ENCODE measurements around the gene RGS10. TPM values are rescaled to one million over a fixed set of nuclear protein-coding genes. Genes with fewer than 3 reads are reported as not detected.

Gene RGS10
- total RNA-seq, 1 experiment from 2014 or later, result 10.8 TPM

DNA sequence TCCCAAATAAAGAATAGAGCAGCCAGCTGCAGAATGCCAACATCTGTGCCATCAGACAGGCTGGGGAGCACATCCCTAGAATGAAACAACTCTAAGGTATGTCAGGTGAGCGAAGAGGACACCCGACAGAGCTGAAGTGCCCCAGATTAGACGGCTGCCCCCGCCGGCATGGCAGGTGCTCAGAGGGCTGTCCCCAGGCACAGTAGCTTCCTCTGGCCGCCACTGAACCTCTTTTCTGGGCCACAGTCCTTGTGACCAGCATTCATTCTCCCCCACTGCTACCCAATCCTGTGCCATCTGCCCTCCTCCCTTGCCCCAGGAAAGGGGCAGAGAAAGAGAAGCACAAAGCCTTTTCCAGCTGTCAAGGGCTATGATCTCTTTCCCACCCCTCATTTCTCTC lies 41.7 kb downstream of the RGS10 start:
- TF ChIP-seq, protein P1, sequence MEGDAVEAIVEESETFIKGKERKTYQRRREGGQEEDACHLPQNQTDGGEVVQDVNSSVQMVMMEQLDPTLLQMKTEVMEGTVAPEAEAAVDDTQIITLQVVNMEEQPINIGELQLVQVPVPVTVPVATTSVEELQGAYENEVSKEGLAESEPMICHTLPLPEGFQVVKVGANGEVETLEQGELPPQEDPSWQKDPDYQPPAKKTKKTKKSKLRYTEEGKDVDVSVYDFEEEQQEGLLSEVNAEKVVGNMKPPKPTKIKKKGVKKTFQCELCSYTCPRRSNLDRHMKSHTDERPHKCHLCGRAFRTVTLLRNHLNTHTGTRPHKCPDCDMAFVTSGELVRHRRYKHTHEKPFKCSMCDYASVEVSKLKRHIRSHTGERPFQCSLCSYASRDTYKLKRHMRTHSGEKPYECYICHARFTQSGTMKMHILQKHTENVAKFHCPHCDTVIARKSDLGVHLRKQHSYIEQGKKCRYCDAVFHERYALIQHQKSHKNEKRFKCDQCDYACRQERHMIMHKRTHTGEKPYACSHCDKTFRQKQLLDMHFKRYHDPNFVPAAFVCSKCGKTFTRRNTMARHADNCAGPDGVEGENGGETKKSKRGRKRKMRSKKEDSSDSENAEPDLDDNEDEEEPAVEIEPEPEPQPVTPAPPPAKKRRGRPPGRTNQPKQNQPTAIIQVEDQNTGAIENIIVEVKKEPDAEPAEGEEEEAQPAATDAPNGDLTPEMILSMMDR (IDR thresholded peaks at IDR 0.05; ENCODE audit: unreplicated experiment), result no peak
- no peak for DNase-seq
- Mint-ChIP-seq H3K36me3 (ENCODE audit: insufficient read depth, unreplicated experiment) (no peaks in the 10 kb centered on the region), H3K27me3 (ENCODE audit: unreplicated experiment) (no peaks in the 10 kb centered on the region), H3K4me3 (ENCODE audit: low read depth, unreplicated experiment) (no peak overlapping the region), H3K4me1 (ENCODE audit: low read depth, unreplicated experiment) (no peaks in the 10 kb centered on the region), H3K9me3 (ENCODE audit: low read depth, unreplicated experiment) (no peaks in the 10 kb centered on the region), H3K27ac (ENCODE audit: unreplicated experiment) (no peak overlapping the region)
- BruUV-seq (replicated peaks), result no TSS peak
- CTCF ChIA-PET, result no interaction called here
- intact Hi-C loops (cut with micrococcal nuclease; ENCODE audit: unreplicated experiment), result no loop called here

DNA sequence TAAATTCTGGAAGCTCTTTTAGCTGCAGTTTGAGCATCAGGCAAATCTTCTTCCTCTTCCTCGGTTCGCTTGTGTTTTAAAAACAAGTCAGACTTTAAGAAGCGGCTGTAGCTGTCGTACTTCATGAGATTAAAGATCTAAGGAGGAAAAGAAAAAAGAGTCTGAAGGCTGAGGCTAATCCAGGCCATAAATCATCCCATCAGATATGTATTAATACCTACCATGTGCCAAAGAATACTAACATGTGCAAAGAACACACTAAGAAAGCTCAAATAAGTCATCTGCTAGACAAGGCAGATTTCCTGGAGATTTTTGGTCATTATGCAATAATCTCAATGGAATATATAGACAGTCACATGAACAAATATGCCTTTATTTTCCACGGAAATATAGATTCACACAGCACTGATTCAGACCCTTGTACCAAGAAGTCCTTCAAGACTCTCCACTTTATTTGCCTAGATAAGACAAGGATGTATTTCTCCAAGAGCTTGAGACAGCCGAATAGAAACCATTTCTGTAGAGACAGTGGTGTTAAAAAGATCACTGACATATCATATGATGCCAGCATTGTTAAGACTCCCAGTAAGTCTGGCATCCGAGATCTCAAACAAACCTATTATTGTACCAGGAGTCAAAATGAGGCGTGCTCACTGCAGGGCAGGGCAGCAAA lies 42.3 kb downstream of the RGS10 start:
- Mint-ChIP-seq H3K9me3 (ENCODE audit: low read depth, unreplicated experiment) (no peaks in the 10 kb centered on the region), H3K27me3 (ENCODE audit: unreplicated experiment) (no peaks in the 10 kb centered on the region), H3K4me3 (ENCODE audit: low read depth, unreplicated experiment) (no peak overlapping the region), H3K36me3 (ENCODE audit: insufficient read depth, unreplicated experiment) (no peaks in the 10 kb centered on the region), H3K27ac (ENCODE audit: unreplicated experiment) (no peak overlapping the region), H3K4me1 (ENCODE audit: low read depth, unreplicated experiment) (no peaks in the 10 kb centered on the region)
- CTCF ChIA-PET, result no interaction called here
- no peak for DNase-seq
- BruUV-seq (replicated peaks), result no TSS peak
- TF ChIP-seq, protein P1 (IDR thresholded peaks at IDR 0.05; ENCODE audit: unreplicated experiment), result no peak
- intact Hi-C loops (cut with micrococcal nuclease; ENCODE audit: unreplicated experiment), result no loop called here

DNA sequence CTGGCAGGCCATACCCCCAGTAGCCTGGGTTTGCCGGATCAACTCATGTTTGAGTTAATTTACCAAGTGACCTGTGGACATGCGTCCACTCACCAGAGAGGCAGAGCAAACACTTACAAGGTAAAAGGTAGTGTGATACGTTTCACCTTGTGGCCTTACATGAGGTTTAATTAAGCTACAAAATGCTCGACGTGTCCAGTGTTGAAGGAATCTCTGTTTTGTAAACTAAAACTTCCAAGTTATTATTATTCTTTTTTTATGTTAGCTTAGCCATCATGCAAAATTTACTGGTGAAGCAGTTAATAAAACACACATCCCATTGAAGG lies 42.9 kb downstream of the RGS10 start:
- no TSS peak for BruUV-seq (replicated peaks)
- Mint-ChIP-seq H3K4me1 (ENCODE audit: low read depth, unreplicated experiment) (no peaks in the 10 kb centered on the region), H3K27me3 (ENCODE audit: unreplicated experiment) (no peaks in the 10 kb centered on the region), H3K4me3 (ENCODE audit: low read depth, unreplicated experiment) (no peak overlapping the region), H3K27ac (ENCODE audit: unreplicated experiment) (no peak overlapping the region), H3K9me3 (ENCODE audit: low read depth, unreplicated experiment) (no peaks in the 10 kb centered on the region), H3K36me3 (ENCODE audit: insufficient read depth, unreplicated experiment) (no peaks in the 10 kb centered on the region)
- intact Hi-C loops (cut with micrococcal nuclease; ENCODE audit: unreplicated experiment), result no loop called here
- DNase-seq, result no peak
- CTCF ChIA-PET, result interaction anchor here (0.6 kb wide), 1 partner anchor 9 kb away, joined by 7 read pairs; no protein-coding TSS in a partner anchor
- TF ChIP-seq, protein P1 (IDR thresholded peaks at IDR 0.05; ENCODE audit: unreplicated experiment), result no peak

DNA sequence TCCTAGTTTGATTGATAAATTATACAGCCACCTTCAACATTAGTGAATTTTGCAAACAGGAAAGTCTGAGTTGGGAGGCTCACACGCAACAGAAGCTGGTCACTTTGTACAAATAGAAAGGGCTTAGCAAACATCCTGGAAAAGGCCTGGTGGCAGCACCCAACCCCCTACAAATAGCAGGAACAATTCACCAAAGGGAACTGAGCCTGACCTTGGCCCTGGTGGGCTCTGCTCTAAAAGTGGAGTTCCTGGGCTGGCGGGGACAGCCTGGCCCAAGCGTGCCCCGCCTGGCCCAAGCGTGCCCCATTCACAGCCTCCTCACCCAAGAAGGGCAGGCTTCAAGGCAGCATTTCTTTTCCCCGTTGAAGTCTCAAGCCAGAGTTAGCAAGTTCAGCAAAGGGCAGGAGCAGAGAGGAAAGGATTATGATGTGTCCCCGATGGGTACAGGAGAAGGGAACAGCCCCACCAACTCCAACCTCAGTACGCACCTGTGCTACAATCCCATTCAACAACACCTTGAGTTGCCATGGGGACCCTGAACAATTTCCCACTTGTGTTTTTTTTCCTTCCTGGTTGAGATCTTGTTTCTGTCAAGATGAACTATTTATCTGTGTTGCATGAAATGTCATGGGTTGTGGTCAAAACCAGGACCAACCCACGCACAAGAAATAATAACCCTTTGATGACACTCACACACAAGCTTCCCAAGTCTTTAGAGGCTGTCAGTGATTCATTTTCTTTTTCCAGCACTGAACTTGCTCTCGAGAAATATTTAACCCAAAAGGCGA lies 43.4 kb downstream of the RGS10 start:
- no peaks in the 10 kb centered on the region for H3K4me1 Mint-ChIP-seq (ENCODE audit: low read depth, unreplicated experiment)
- no TSS peak for BruUV-seq (replicated peaks)
- no peak for DNase-seq

More for the DNA sequence above, 43.4 kb downstream of the RGS10 start:
- intact Hi-C loops (cut with micrococcal nuclease; ENCODE audit: unreplicated experiment), result no loop called here
- TF ChIP-seq, protein P1 (IDR thresholded peaks at IDR 0.05; ENCODE audit: unreplicated experiment), result no peak
- CTCF ChIA-PET, result interaction anchor here (0.6 kb wide), 1 partner anchor 9 kb away, joined by 7 read pairs; no protein-coding TSS in a partner anchor
- H3K4me3 Mint-ChIP-seq (ENCODE audit: low read depth, unreplicated experiment), result no peak overlapping the region
- H3K9me3 Mint-ChIP-seq (ENCODE audit: low read depth, unreplicated experiment), result no peaks in the 10 kb centered on the region
- no peak overlapping the region for H3K27ac Mint-ChIP-seq (ENCODE audit: unreplicated experiment)
- H3K27me3 Mint-ChIP-seq (ENCODE audit: unreplicated experiment), result no peaks in the 10 kb centered on the region
- H3K36me3 Mint-ChIP-seq (ENCODE audit: insufficient read depth, unreplicated experiment), result no peaks in the 10 kb centered on the region
